H9 (cell line): ENCODE measurements around the gene LYPD5. TPM values are rescaled to one million over a fixed set of nuclear protein-coding genes. Genes with fewer than 3 reads are reported as not detected.

ENCODE experiments used
- DNase-seq: peaks from one replicate; pipeline ENCODE4 v3.0.0-alpha.2; 2017
- H2AFZ ChIP-seq: one replicate; pipeline ENCODE4 v1.6.1; 2013; ENCODE audit warnings: mild to moderate bottlenecking, low read length, control low read depth, moderate library complexity
- H2AK5ac ChIP-seq: 2 replicates; pipeline ENCODE4 v1.6.1; 2013; ENCODE audit warnings: low read length, control low read depth, mixed read lengths; ENCODE audit not compliant: insufficient read length
- H2BK120ac ChIP-seq: one replicate; pipeline ENCODE4 v1.6.1; 2013; ENCODE audit warnings: low read depth, mild to moderate bottlenecking, low read length, control low read depth, inconsistent platforms; ENCODE audit not compliant: poor library complexity, severe bottlenecking
- H2BK12ac ChIP-seq: 2 replicates; pipeline ENCODE4 v1.6.1; 2013; ENCODE audit warnings: low read length, control low read depth, mixed read lengths, low read depth; ENCODE audit not compliant: insufficient read length
- H2BK15ac ChIP-seq: 2 replicates; pipeline ENCODE4 v1.6.1; 2013; ENCODE audit warnings: low read depth, low read length, control low read depth
- H2BK20ac ChIP-seq: one replicate; pipeline ENCODE4 v1.6.1; 2013; ENCODE audit warnings: low read depth, mild to moderate bottlenecking, low read length, control low read depth, inconsistent platforms; ENCODE audit not compliant: poor library complexity, severe bottlenecking
- H2BK5ac ChIP-seq: 2 replicates; pipeline ENCODE4 v1.6.1; 2013; ENCODE audit warnings: low read length, control low read depth, mixed read lengths; ENCODE audit not compliant: insufficient read length
- H3K14ac ChIP-seq: 2 replicates; pipeline ENCODE4 v1.6.1; 2013; ENCODE audit warnings: low read length, control low read depth; ENCODE audit not compliant: insufficient read depth
- H3K18ac ChIP-seq: 2 replicates; pipeline ENCODE4 v1.6.1; 2013; ENCODE audit warnings: low read depth, mild to moderate bottlenecking, mixed read lengths, low read length, control low read depth; ENCODE audit not compliant: insufficient read length
- H3K23ac ChIP-seq: 2 replicates; pipeline ENCODE4 v1.6.1; 2013; ENCODE audit warnings: low read length, control low read depth, mixed read lengths, low read depth; ENCODE audit not compliant: insufficient read length
- H3K23me2 ChIP-seq: 2 replicates; pipeline ENCODE4 v1.6.1; 2013; ENCODE audit warnings: low read depth, mild to moderate bottlenecking, mixed read lengths, low read length, control low read depth; ENCODE audit not compliant: insufficient read length, poor library complexity, severe bottlenecking
- H3K27ac ChIP-seq: 2 replicates; pipeline ENCODE4 v1.5.1; 2013; ENCODE audit warnings: low read length, control low read depth, mixed read lengths, low read depth; ENCODE audit not compliant: insufficient read length
- H3K27me3 ChIP-seq: 2 replicates; pipeline ENCODE4 v1.6.1; 2013; ENCODE audit warnings: low read length, control low read depth, inconsistent platforms; ENCODE audit not compliant: insufficient read depth
- H3K4ac ChIP-seq: 2 replicates; pipeline ENCODE4 v1.6.1; 2013; ENCODE audit warnings: low read depth, mild to moderate bottlenecking, control low read depth, inconsistent platforms, low read length, moderate library complexity
- H3K4me1 ChIP-seq: 2 replicates; pipeline ENCODE4 v1.6.1; 2013; ENCODE audit warnings: low read length, control low read depth, inconsistent platforms; ENCODE audit not compliant: insufficient read depth
- H3K4me2 ChIP-seq: 2 replicates; pipeline ENCODE4 v1.6.1; 2013; ENCODE audit warnings: low read length, control low read depth, mixed read lengths; ENCODE audit not compliant: insufficient read length, insufficient read depth
- H3K56ac ChIP-seq: 2 replicates; pipeline ENCODE4 v1.6.1; 2013; ENCODE audit warnings: low read depth, mild to moderate bottlenecking, mixed read lengths, low read length, control low read depth; ENCODE audit not compliant: insufficient read length
- H3K79me1 ChIP-seq: 2 replicates; pipeline ENCODE4 v1.6.1; 2013; ENCODE audit warnings: low read depth, mild to moderate bottlenecking, moderate library complexity, low read length, control low read depth, inconsistent platforms; ENCODE audit not compliant: insufficient read depth, poor library complexity, severe bottlenecking
- H3K79me2 ChIP-seq: 2 replicates; pipeline ENCODE4 v1.6.1; 2013; ENCODE audit warnings: low read length, control low read depth, inconsistent platforms; ENCODE audit not compliant: insufficient read depth
- H3K9ac ChIP-seq: 2 replicates; pipeline ENCODE4 v1.6.1; 2013; ENCODE audit warnings: low read length, control low read depth, mixed read lengths; ENCODE audit not compliant: insufficient read length; ENCODE audit errors: extremely low read depth
- H3K9me3 ChIP-seq: one replicate; pipeline ENCODE4 v1.6.1; 2013; ENCODE audit warnings: low read depth, low read length, inconsistent platforms; ENCODE audit not compliant: control insufficient read depth
- H3T11ph ChIP-seq: one replicate; pipeline ENCODE4 v1.6.1; 2013; ENCODE audit warnings: mild to moderate bottlenecking, low read length, control low read depth, inconsistent platforms
- H4K20me1 ChIP-seq: one replicate; pipeline ENCODE4 v1.6.1; 2013; ENCODE audit not compliant: control insufficient read depth, insufficient read length, insufficient read depth
- H4K5ac ChIP-seq: 2 replicates; pipeline ENCODE4 v1.6.1; 2013; ENCODE audit warnings: low read depth, mild to moderate bottlenecking, mixed read lengths, low read length, control low read depth; ENCODE audit not compliant: insufficient read length
- H4K8ac ChIP-seq: replicated peaks from 2 replicates; pipeline ENCODE4 v1.6.1; 2013; ENCODE audit warnings: low read length, control low read depth, mixed read lengths, low read depth; ENCODE audit not compliant: insufficient read length
- H4K91ac ChIP-seq: 2 replicates; pipeline ENCODE4 v1.6.1; 2013; ENCODE audit warnings: low read depth, mild to moderate bottlenecking, moderate library complexity, mixed read lengths, low read length, control low read depth; ENCODE audit not compliant: insufficient read length
- H3K27ac Mint-ChIP-seq, 3 experiments: 2 replicates in 2 of 3; 3 replicates in 1 of 3; pipeline ENCODE4 v1.8.0; 2020 to 2021; ENCODE audit warnings: mixed read lengths in 3 of 3, mild to moderate bottlenecking in 1 of 3, moderate library complexity in 1 of 3
- H3K27me3 Mint-ChIP-seq: 2 replicates; pipeline ENCODE4 v1.8.0; 2021; ENCODE audit warnings: low read depth, mild to moderate bottlenecking, moderate library complexity, mixed read lengths
- H3K36me3 Mint-ChIP-seq, 3 experiments: 2 replicates in 2 of 3; 3 replicates in 1 of 3; pipeline ENCODE4 v1.8.0; 2020 to 2021; ENCODE audit warnings: low read depth in 3 of 3, mixed read lengths in 3 of 3; ENCODE audit not compliant: insufficient read depth in 1 of 3
- H3K4me1 Mint-ChIP-seq, 2 experiments: 2 replicates each; pipeline ENCODE4 v1.8.0; 2020; ENCODE audit warnings: mixed read lengths in 2 of 2
- H3K4me3 Mint-ChIP-seq, 2 experiments: 2 replicates in 1 of 2; 3 replicates in 1 of 2; pipeline ENCODE4 v1.8.0; 2020 to 2021; ENCODE audit warnings: mild to moderate bottlenecking in 2 of 2, mixed read lengths in 2 of 2, moderate library complexity in 1 of 2
- H3K9me3 Mint-ChIP-seq, 2 experiments: 2 replicates in 1 of 2; 3 replicates in 1 of 2; pipeline ENCODE4 v1.8.0; 2020; ENCODE audit warnings: mild to moderate bottlenecking in 2 of 2, mixed read lengths in 2 of 2, moderate library complexity in 1 of 2
- WGBS: extraction: QIAGEN DNeasy Blood & Tissue Kit; methylation state at CpG from one replicate; pipeline ENCODE4 v1.1.7; 2013; ENCODE audit warnings: missing lambda C conversion rate, low lambda C conversion rate, mixed read lengths; ENCODE audit not compliant: insufficient read length; ENCODE audit errors: extremely low coverage; 5-methylcytosine and 5-hydroxymethylcytosine counted together
- total RNA-seq: library from RNA; stranded (reverse); gene quantifications from 2 replicates; pipeline ENCODE4 v1.2.1, GENCODE V29; 2021
- TF ChIP-seq, protein P1 (sequence below): fragments of 200-600 bp; sonication (generic); conservative IDR thresholded peaks from 3 replicates; pipeline ENCODE4 v1.8.0; 2021; ENCODE audit warnings: antibody characterized with exemption, mild to moderate bottlenecking

Gene LYPD5
- total RNA-seq, 1 experiment from 2014 or later = 0.50 TPM

DNA sequence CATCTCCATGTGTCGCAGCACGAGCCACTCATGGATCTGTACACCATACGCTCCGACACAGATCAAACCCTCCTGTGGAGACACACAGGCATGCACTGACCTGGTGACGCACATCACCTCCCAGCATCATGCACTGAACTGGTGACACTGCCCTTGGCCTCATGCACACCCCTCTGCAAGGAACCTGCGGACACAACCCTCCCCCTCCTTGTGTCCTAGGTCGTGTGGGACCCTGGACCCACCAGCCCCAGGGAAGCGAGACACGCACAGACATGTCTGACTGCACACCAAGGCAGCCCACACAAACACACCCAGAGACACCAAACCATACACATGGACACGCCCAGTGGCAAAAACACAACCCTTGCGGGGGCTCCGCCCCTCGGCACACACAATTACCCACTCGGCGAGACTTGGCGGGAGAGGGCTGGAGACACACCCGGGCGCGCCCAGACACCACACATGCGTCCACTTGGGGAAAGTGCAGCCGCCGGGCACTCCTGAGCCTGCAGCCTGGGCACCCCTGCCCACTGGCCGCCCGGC, 19.5 kb downstream of the LYPD5 start:
- peaks cover 22 to 29% of the 10 kb centered on the region in 2 experiments for H3K4me1 Mint-ChIP-seq
- no peaks in the 10 kb centered on the region for H3K23me2 ChIP-seq
- H3K27ac Mint-ChIP-seq = no peak overlapping the region
- no peaks in the 10 kb centered on the region for H3K27me3 ChIP-seq
- H4K8ac ChIP-seq = no peak overlapping the region
- H3K27ac ChIP-seq = no peak overlapping the region
- no peak overlapping the region for H3K4ac ChIP-seq
- H3K14ac ChIP-seq = no peak overlapping the region
- H3K9me3 Mint-ChIP-seq = no peaks in the 10 kb centered on the region; a peak in 1 of 5 replicates
- H3K18ac ChIP-seq = no peak overlapping the region
- H4K5ac ChIP-seq = no peak overlapping the region
- H3K9ac ChIP-seq = no peak overlapping the region
- no peak for DNase-seq
- H3K4me3 Mint-ChIP-seq = no peak overlapping the region
- H3K79me1 ChIP-seq = no peaks in the 10 kb centered on the region
- no peak overlapping the region for H3K56ac ChIP-seq
- H2BK15ac ChIP-seq = no peak overlapping the region
- no peak overlapping the region for H3K4me2 ChIP-seq
- peaks cover 1% of the 10 kb centered on the region; the same call in 1 of the 2 replicates for H3K4me1 ChIP-seq
- H2BK5ac ChIP-seq = no peak overlapping the region
- WGBS = no CpG with 5 or more reads among the region's 24 CpGs
- TF ChIP-seq, protein P1, sequence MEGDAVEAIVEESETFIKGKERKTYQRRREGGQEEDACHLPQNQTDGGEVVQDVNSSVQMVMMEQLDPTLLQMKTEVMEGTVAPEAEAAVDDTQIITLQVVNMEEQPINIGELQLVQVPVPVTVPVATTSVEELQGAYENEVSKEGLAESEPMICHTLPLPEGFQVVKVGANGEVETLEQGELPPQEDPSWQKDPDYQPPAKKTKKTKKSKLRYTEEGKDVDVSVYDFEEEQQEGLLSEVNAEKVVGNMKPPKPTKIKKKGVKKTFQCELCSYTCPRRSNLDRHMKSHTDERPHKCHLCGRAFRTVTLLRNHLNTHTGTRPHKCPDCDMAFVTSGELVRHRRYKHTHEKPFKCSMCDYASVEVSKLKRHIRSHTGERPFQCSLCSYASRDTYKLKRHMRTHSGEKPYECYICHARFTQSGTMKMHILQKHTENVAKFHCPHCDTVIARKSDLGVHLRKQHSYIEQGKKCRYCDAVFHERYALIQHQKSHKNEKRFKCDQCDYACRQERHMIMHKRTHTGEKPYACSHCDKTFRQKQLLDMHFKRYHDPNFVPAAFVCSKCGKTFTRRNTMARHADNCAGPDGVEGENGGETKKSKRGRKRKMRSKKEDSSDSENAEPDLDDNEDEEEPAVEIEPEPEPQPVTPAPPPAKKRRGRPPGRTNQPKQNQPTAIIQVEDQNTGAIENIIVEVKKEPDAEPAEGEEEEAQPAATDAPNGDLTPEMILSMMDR = no peak
- H2AK5ac ChIP-seq = no peak overlapping the region
- no peaks in the 10 kb centered on the region; a peak in 1 of 7 replicates for H3K36me3 Mint-ChIP-seq
- no peak overlapping the region for H2BK20ac ChIP-seq
- H3K9me3 ChIP-seq = no peaks in the 10 kb centered on the region
- no peak overlapping the region for H3T11ph ChIP-seq
- H4K91ac ChIP-seq = no peak overlapping the region
- peaks cover 18% of the 10 kb centered on the region for H3K27me3 Mint-ChIP-seq
- H2AFZ ChIP-seq = no peak overlapping the region
- H2BK12ac ChIP-seq = no peak overlapping the region
- no peak overlapping the region for H2BK120ac ChIP-seq
- H3K23ac ChIP-seq = no peak overlapping the region
- H3K79me2 ChIP-seq = no peaks in the 10 kb centered on the region
- no peaks in the 10 kb centered on the region for H4K20me1 ChIP-seq
